LNCAP (cell line): ENCODE results near the gene SERPINA7.

Experiments used
- CTCF ChIP-seq: fragments of 450-650 bp; IDR thresholded peaks from 2 replicates; pipeline ENCODE4 v1.5.1; 2017; ENCODE audit warnings: mild to moderate bottlenecking

The SERPINA7 gene

GRCh38 chrX:106038625-106039024 is at the start of gene SERPINA7:
Gene SERPINA7, minus strand, starts transcription at chrX:106038727. Its CDS starts 1,669 bp downstream, at chrX:106037058.
- TF ChIP-seq CTCF = no peak

GRCh38 chrX:106069048-106069447 is 30.5 kb upstream of the SERPINA7 start:
- no peak for TF ChIP-seq CTCF

- no peak for TF ChIP-seq CTCF
Observed at GRCh38 chrX:106050054-106050453, 11.5 kb upstream of the SERPINA7 start.

GRCh38 chrX:106042296-106042695 is 3.8 kb upstream of the SERPINA7 start:
- no peak for TF ChIP-seq CTCF

GRCh38 chrX:106040861-106041260 is 2.3 kb upstream of the SERPINA7 start:
- TF ChIP-seq CTCF = no peak

- peak; percentile 27; the same call in 1 of the 2 replicates for TF ChIP-seq CTCF
Observed at GRCh38 chrX:106039920-106040319, 1.4 kb upstream of the SERPINA7 start.

GRCh38 chrX:106037835-106038473 is 573 bp downstream of the SERPINA7 start:
- TF ChIP-seq CTCF = no peak

- TF ChIP-seq CTCF = no peak
Observed at GRCh38 chrX:106036716-106037115, 1.8 kb downstream of the SERPINA7 start.
